Progenitor cell of endocrine pancreas (in vitro differentiated cells): ENCODE data around the gene BEST3. TPM values are rescaled to one million over a fixed set of nuclear protein-coding genes. Genes with fewer than 3 reads are reported as not detected.
"Not testable (repeated sequence)": the region's sequence is repeated elsewhere in the genome, so short reads cannot be mapped to it uniquely, and the experiment has no call there.

Source experiments
- DNase-seq: peaks from one replicate; pipeline ENCODE4 v3.0.0; 2021; ENCODE audit warnings: low spot score; ENCODE audit not compliant: unreplicated experiment
- H3K27ac Mint-ChIP-seq: 2 replicates; pipeline ENCODE4 v1.8.0; 2021; ENCODE audit warnings: mild to moderate bottlenecking, moderate library complexity, mixed read lengths
- H3K27me3 Mint-ChIP-seq: 2 replicates; pipeline ENCODE4 v1.8.0; 2021; ENCODE audit warnings: mixed read lengths
- H3K36me3 Mint-ChIP-seq: 2 replicates; pipeline ENCODE4 v1.8.0; 2022; ENCODE audit warnings: mixed read lengths; ENCODE audit not compliant: insufficient read depth
- H3K4me1 Mint-ChIP-seq: 2 replicates; pipeline ENCODE4 v1.8.0; 2021; ENCODE audit warnings: low read depth, mixed read lengths
- H3K4me3 Mint-ChIP-seq: 2 replicates; pipeline ENCODE4 v1.8.0; 2021; ENCODE audit warnings: low read depth, mild to moderate bottlenecking, moderate library complexity, mixed read lengths
- H3K9me3 Mint-ChIP-seq: 2 replicates; pipeline ENCODE4 v1.8.0; 2021; ENCODE audit warnings: low read depth, mixed read lengths
- CTCF ChIP-seq: fragments of 200-600 bp; sonication (generic); IDR thresholded peaks from one replicate; pipeline ENCODE4 v1.5.0; 2021; ENCODE audit warnings: antibody characterized with exemption, mild to moderate bottlenecking; ENCODE audit not compliant: unreplicated experiment
- total RNA-seq: library from RNA; stranded (reverse); gene quantifications from 2 replicates; pipeline ENCODE4 v1.2.1, GENCODE V29; 2021

BEST3 gene
- total RNA-seq, 1 donor from 2014 or later = not detected

DNA sequence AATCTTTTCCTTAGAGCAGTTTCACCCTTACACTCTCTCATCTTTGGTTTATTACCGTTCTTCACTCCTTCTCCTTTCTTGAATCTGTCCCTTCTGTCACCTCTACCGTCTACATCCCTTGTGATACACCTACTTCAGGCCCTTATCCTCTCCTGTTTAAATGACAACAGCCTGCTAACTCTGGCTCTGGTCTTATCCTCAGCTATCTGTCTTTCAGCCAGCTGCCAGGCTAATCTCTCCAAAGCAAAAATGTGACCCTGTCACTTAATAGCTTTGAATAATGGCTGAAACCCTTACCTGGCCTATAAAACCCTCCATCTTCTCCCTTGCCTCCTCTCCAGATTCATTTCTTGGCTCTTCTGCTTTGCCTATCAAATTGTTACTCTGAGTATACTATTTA, 32.3 kb downstream of the BEST3 start:
- DNase-seq = no peak
- no peaks in the 10 kb centered on the region for H3K9me3 Mint-ChIP-seq
- no peak for TF ChIP-seq CTCF

DNA sequence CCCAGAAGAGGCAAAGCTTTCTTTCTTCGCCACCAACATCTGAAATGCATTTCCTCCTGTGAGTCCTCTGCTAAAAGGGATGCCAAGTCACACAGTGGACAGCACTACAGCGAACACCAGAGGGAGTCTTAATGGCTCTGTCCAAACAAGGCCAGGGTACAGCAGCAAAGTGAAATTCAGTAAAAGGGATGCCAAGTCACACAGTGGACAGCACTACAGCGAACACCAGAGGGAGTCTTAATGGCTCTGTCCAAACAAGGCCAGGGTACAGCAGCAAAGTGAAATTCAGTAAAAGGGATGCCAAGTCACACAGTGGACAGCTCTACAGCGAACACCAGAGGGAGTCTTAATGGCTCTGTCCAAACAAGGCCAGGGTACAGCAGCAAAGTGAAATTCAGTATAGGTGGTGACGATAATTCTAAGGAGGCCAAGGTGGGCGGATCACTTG, 34.1 kb downstream of the BEST3 start:
- H3K36me3 Mint-ChIP-seq, DNase-seq, H3K27me3 Mint-ChIP-seq, H3K27ac Mint-ChIP-seq, H3K9me3 Mint-ChIP-seq, H3K4me3 Mint-ChIP-seq, H3K4me1 Mint-ChIP-seq: not testable (repeated sequence)
- peak; percentile 47 for TF ChIP-seq CTCF

More for the DNA sequence above, 32.3 kb downstream of the BEST3 start:
- H3K36me3 Mint-ChIP-seq = no peaks in the 10 kb centered on the region
- no peaks in the 10 kb centered on the region for H3K4me1 Mint-ChIP-seq
- no peak overlapping the region for H3K4me3 Mint-ChIP-seq
- no peak overlapping the region for H3K27ac Mint-ChIP-seq
- H3K27me3 Mint-ChIP-seq = no peaks in the 10 kb centered on the region

GRCh38 chr12:69663726-69664125, 35.4 kb downstream of the BEST3 start:
- Mint-ChIP-seq H3K4me3 (no peak overlapping the region), H3K36me3 (no peaks in the 10 kb centered on the region), H3K9me3 (no peaks in the 10 kb centered on the region), H3K4me1 (no peaks in the 10 kb centered on the region), H3K27me3 (no peaks in the 10 kb centered on the region), H3K27ac (no peak overlapping the region)
- no peak for DNase-seq
- no peak for TF ChIP-seq CTCF

GRCh38 chr12:69662764-69663163, 36.3 kb downstream of the BEST3 start:
- no peaks in the 10 kb centered on the region for H3K9me3 Mint-ChIP-seq
- no peak for DNase-seq
- H3K27ac Mint-ChIP-seq = no peak overlapping the region
- H3K27me3 Mint-ChIP-seq = no peaks in the 10 kb centered on the region
- no peaks in the 10 kb centered on the region for H3K36me3 Mint-ChIP-seq
- H3K4me3 Mint-ChIP-seq = no peak overlapping the region
- H3K4me1 Mint-ChIP-seq = no peaks in the 10 kb centered on the region
- no peak for TF ChIP-seq CTCF

- no peaks in the 10 kb centered on the region for H3K36me3 Mint-ChIP-seq
- no peak for TF ChIP-seq CTCF
- H3K27me3 Mint-ChIP-seq = no peaks in the 10 kb centered on the region
- no peaks in the 10 kb centered on the region for H3K9me3 Mint-ChIP-seq
- DNase-seq = no peak
- no peak overlapping the region for H3K4me3 Mint-ChIP-seq
- H3K4me1 Mint-ChIP-seq = no peaks in the 10 kb centered on the region
- no peak overlapping the region for H3K27ac Mint-ChIP-seq
These were observed 37.7 kb downstream of the BEST3 start for GRCh38 chr12:69661386-69661785.
